Measurements from ENCODE around the gene NKAPD1.

NKAPD1 gene

DNA sequence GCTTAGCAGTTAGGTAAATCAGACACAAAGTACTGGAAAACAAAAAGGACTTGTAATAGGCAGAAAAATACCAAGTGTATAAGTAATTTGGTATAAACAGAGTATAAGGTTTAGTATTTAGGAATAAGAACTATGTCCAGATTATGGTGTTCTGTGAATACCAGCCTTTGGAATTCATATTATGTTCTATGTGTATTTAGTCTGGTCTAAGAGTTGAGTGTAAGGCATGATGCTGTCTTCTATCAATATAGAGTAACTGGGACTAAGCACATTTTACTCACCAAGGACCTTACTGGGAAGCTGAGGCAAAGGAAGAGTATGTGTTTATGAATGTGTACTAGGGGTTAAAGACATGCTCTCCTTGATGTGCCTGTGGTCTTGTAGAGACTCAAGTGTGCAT lies 22.1 kb downstream of the NKAPD1 start:
- TF ChIP-seq, protein P1, sequence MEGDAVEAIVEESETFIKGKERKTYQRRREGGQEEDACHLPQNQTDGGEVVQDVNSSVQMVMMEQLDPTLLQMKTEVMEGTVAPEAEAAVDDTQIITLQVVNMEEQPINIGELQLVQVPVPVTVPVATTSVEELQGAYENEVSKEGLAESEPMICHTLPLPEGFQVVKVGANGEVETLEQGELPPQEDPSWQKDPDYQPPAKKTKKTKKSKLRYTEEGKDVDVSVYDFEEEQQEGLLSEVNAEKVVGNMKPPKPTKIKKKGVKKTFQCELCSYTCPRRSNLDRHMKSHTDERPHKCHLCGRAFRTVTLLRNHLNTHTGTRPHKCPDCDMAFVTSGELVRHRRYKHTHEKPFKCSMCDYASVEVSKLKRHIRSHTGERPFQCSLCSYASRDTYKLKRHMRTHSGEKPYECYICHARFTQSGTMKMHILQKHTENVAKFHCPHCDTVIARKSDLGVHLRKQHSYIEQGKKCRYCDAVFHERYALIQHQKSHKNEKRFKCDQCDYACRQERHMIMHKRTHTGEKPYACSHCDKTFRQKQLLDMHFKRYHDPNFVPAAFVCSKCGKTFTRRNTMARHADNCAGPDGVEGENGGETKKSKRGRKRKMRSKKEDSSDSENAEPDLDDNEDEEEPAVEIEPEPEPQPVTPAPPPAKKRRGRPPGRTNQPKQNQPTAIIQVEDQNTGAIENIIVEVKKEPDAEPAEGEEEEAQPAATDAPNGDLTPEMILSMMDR (IDR thresholded peaks at IDR 0.05; ENCODE audit: extremely low read depth, missing control alignments): no peak
- no peak for DNase-seq (ENCODE audit: low spot score)

GRCh38 chr11:112097734-112098528 lies 23.8 kb downstream of the NKAPD1 start:
- no peak for DNase-seq (ENCODE audit: low spot score)
- TF ChIP-seq, protein P1 (IDR thresholded peaks at IDR 0.05; ENCODE audit: extremely low read depth, missing control alignments): no peak

DNA sequence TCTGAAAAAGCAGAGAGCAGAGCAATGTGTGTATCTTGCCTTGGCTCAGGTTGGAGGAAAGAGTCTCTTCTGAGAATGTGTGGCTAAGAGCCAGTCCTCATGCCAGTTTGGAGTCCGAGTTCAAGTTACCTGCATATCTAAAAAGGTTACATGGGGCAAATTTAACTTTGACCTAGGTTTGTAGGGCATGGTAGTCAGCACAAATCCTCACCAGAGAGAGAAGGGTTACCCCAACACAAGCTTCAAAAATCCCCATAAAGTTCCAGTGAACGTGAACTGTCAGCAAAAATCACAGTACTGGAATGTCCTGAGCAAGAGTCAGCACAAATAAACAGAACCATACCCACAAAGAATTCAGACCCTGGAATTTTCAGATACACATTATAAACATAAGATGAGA lies 26.4 kb downstream of the NKAPD1 start:
- TF ChIP-seq, protein P1 (IDR thresholded peaks at IDR 0.05; ENCODE audit: extremely low read depth, missing control alignments): no peak
- no peak for DNase-seq (ENCODE audit: low spot score)

DNA sequence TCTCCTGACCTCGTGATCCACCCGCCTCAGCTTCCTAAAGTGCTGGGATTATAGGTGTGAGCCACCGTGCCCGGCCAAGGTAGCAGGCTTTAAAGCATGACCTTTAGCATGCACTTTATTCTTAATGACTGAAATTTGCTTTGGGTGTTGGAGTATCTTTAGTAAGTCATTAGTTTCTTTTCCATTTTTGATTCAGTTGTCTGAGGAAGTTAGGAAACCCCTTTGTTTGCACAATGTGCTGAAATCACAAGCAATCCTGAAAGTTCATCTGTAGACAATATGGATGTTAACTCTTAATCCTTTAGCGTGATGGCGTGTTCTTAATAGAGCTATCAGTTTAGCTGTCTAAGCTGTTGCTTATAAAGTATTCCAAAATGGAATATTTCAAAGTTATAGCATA lies 29.3 kb downstream of the NKAPD1 start:
- TF ChIP-seq, protein P1 (IDR thresholded peaks at IDR 0.05; ENCODE audit: extremely low read depth, missing control alignments): no peak
- DNase-seq (ENCODE audit: low spot score): no peak

- TF ChIP-seq, protein P1 (IDR thresholded peaks at IDR 0.05; ENCODE audit: extremely low read depth, missing control alignments): no peak
- no peak for DNase-seq (ENCODE audit: low spot score)
Measured at GRCh38 chr11:112106070-112106469, 32.0 kb downstream of the NKAPD1 start.

GRCh38 chr11:112113539-112114457 lies 39.7 kb downstream of the NKAPD1 start:
- TF ChIP-seq, protein P1 (IDR thresholded peaks at IDR 0.05; ENCODE audit: extremely low read depth, missing control alignments): no peak
- peak; percentile 57 for DNase-seq (ENCODE audit: low spot score)

DNA sequence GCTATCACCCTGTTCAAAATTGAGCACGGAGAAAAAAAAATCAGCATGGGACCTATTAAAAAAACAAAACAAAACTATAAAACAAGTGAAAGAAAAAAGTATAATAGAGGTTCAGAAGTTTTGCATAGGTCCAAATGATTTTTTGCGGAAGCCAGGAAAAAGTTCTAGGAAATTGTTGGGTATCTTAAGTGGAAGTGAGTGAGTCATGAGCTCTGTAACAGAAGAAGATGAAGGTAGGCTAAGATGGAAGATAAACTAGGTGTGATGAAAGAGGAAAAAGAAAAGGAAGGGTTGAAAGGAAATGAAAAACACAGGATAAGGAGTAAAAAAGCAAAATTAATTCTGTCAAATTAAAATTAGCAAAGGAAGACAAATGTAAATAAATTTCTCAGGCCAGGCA lies 40.4 kb downstream of the NKAPD1 start:
- DNase-seq (ENCODE audit: low spot score): no peak
- TF ChIP-seq, protein P1 (IDR thresholded peaks at IDR 0.05; ENCODE audit: extremely low read depth, missing control alignments): no peak

Data from GM20000 (cell line).